HepG2 (cell line): ENCODE results near the gene FIZ1. TPM values are rescaled to one million over a fixed set of nuclear protein-coding genes. Genes with fewer than 3 reads are reported as not detected.
A peak's percentile ranks its signal among the peaks of the same experiment; 100 is the strongest.

Source experiments
- HNF1A ChIP-seq, 2 experiments: sonication (generic) in 1 of 2; formaldehyde crosslinking in 1 of 2; IDR thresholded peaks; 2 replicates each; pipeline versions ENCODE4 v1.4.0 to v1.6.1; 2016 to 2020; ENCODE audit warnings: borderline replicate concordance in 1 of 2, low read depth in 1 of 2, mild to moderate bottlenecking in 1 of 2, missing genetic modification reagents in 1 of 2
- MAX ChIP-seq: IDR thresholded peaks from 2 replicates; pipeline ENCODE4 v1.6.1; 2012; ENCODE audit warnings: inconsistent platforms
- NCOA1 ChIP-seq: sonication (generic); formaldehyde crosslinking; IDR thresholded peaks from 2 replicates; pipeline ENCODE4 v1.9.0; 2021; ENCODE audit warnings: missing genetic modification reagents
- PAF1 ChIP-seq: IDR thresholded peaks from 2 replicates; pipeline ENCODE4 v1.6.1; 2016; ENCODE audit warnings: missing genetic modification reagents, missing compliant biosample characterization
- SIN3A ChIP-seq: IDR thresholded peaks from 2 replicates; pipeline ENCODE4 v1.6.1; 2011; ENCODE audit warnings: low read depth, mild to moderate bottlenecking, control low read depth, low read length, borderline replicate concordance
- SPEN ChIP-seq: sonication (generic); formaldehyde crosslinking; IDR thresholded peaks from 2 replicates; pipeline ENCODE4 v1.5.1; 2020; ENCODE audit warnings: low read depth, mild to moderate bottlenecking, missing genetic modification reagents
- ZBTB2 ChIP-seq: sonication (generic); formaldehyde crosslinking; IDR thresholded peaks from 2 replicates; pipeline ENCODE4 v1.8.0; 2022; ENCODE audit warnings: low read depth, missing genetic modification reagents
- ZKSCAN5 ChIP-seq: sonication (generic); formaldehyde crosslinking; IDR thresholded peaks from 2 replicates; pipeline ENCODE4 v1.5.1; 2020; ENCODE audit warnings: mild to moderate bottlenecking, missing genetic modification reagents
- ZNF331 ChIP-seq: sonication (generic); formaldehyde crosslinking; IDR thresholded peaks from 2 replicates; pipeline ENCODE4 v1.4.0; 2020; ENCODE audit warnings: missing genetic modification reagents
- ZNF792 ChIP-seq: IDR thresholded peaks from 2 replicates; pipeline ENCODE4 v1.6.1; 2016
- polyA plus RNA-seq, 8 experiments: library from polyadenylated mRNA; depleted of rRNA in 3 of 8; stranded (reverse) in 7 of 8; unstranded in 1 of 8; fragments of >200 nt; fragmentation: Illumina TruSeq in 4 of 8; extraction: Trizol in 4 of 8; gene quantifications; 2 replicates each; pipeline versions ENCODE4 v1.2.1 to v1.2.3, GENCODE V29; 2011 to 2016; ENCODE audit warnings: low read depth in 4 of 8, missing spikeins in 1 of 8, mixed read lengths in 1 of 8; ENCODE audit not compliant: insufficient read depth in 1 of 8
- total RNA-seq, 5 experiments: library from RNA; depleted of rRNA; stranded (reverse); fragments of >200 nt; fragmentation: Illumina TruSeq; extraction: Trizol; gene quantifications; 2 replicates each; pipeline ENCODE4 v1.2.3, GENCODE V29; 2016; ENCODE audit warnings: low read depth in 1 of 5
- TF ChIP-seq, protein P1 (sequence below): sonication (generic); formaldehyde crosslinking; IDR thresholded peaks from 2 replicates; pipeline ENCODE4 v1.5.0; 2020; ENCODE audit warnings: mild to moderate bottlenecking, missing genetic modification reagents, borderline replicate concordance
- TF ChIP-seq, protein P2 (sequence below): sonication (generic); formaldehyde crosslinking; IDR thresholded peaks from 2 replicates; pipeline ENCODE4 v1.4.0; 2020; ENCODE audit warnings: missing genetic modification reagents
- TF ChIP-seq, protein P3 (sequence below): sonication (generic); formaldehyde crosslinking; IDR thresholded peaks from 2 replicates; pipeline ENCODE4 v1.4.0; 2020; ENCODE audit warnings: missing genetic modification reagents

Gene FIZ1
- total and polyA plus RNA-seq, 2 of the 13 experiments (the other 11 are each of a cell fraction or from before 2014, with no cell fraction given): 3.6 to 5.9 TPM

DNA sequence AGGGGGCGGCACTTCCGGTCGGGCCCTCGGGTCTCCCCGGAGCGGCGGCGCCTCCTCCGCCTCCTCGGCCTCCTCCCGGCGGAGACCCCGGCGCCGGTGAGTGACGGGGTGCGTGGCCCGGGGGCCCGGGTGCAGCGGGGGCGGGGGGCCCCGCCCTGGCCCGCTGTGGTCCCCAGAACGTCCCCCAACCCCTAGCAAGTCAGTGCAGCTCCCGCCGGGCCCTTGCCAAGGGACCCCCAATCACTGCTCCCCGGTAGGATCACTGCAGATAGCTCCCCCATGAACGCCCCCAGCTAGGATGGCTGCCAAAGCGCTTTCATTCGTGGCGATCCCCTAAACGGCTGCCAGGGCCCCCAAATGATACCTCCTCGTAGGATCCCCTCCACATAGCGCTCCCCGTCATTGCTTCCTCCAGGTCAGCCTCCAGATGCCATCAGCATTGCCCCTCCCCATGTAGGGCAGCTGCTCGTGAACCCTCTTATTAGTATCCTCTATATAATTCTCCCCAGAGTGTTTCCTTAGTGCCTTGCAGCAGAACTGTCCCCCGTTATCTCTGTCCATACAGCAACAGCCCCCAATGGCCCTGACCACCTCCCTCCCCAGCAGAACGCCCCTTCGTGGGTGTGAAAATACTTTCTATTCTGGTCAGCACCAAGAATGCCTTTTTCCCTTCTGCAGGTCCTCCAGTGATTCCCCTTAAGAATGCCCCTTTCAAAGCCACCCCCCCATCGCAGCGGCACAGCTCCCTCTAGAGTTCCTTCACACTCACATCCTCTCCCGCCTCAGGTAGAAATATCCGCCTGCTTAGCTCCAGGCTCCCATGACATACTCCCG is 6.5 kb upstream of the FIZ1 start, which contains the start of gene ZNF865 (continued):
- TF ChIP-seq HNF1A (IDR thresholded peaks at IDR 0.05; ENCODE audit: low read depth) (no peak), HNF1A (CRISPR knock-in tag; IDR thresholded peaks at IDR 0.05; ENCODE audit: borderline replicate concordance) (no peak), PAF1 (no peak), SPEN (peak; percentile 35; the same call in 1 of the 2 replicates), SIN3A (peak; percentile 43; the same call in 1 of the 2 replicates), NCOA1 (CRISPR knock-in tag) (no peak), ZNF792 (no peak), MAX (peak; percentile 56; the same call in 1 of the 2 replicates), ZNF331 (0 out of 2 replicates have a peak, but pooled peaks have one; percentile 22), ZKSCAN5 (CRISPR knock-in tag) (0 out of 2 replicates have a peak, but pooled peaks have one; percentile 52), ZBTB2 (0 out of 2 replicates have a peak, but pooled peaks have one; percentile 14)
- TF ChIP-seq, protein P1, sequence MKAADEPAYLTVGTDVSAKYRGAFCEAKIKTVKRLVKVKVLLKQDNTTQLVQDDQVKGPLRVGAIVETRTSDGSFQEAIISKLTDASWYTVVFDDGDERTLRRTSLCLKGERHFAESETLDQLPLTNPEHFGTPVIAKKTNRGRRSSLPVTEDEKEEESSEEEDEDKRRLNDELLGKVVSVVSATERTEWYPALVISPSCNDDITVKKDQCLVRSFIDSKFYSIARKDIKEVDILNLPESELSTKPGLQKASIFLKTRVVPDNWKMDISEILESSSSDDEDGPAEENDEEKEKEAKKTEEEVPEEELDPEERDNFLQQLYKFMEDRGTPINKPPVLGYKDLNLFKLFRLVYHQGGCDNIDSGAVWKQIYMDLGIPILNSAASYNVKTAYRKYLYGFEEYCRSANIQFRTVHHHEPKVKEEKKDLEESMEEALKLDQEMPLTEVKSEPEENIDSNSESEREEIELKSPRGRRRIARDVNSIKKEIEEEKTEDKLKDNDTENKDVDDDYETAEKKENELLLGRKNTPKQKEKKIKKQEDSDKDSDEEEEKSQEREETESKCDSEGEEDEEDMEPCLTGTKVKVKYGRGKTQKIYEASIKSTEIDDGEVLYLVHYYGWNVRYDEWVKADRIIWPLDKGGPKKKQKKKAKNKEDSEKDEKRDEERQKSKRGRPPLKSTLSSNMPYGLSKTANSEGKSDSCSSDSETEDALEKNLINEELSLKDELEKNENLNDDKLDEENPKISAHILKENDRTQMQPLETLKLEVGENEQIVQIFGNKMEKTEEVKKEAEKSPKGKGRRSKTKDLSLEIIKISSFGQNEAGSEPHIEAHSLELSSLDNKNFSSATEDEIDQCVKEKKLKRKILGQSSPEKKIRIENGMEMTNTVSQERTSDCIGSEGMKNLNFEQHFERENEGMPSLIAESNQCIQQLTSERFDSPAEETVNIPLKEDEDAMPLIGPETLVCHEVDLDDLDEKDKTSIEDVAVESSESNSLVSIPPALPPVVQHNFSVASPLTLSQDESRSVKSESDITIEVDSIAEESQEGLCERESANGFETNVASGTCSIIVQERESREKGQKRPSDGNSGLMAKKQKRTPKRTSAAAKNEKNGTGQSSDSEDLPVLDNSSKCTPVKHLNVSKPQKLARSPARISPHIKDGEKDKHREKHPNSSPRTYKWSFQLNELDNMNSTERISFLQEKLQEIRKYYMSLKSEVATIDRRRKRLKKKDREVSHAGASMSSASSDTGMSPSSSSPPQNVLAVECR (CRISPR knock-in tag): 0 out of 2 replicates have a peak, but pooled peaks have one; percentile 10
- TF ChIP-seq, protein P2, sequence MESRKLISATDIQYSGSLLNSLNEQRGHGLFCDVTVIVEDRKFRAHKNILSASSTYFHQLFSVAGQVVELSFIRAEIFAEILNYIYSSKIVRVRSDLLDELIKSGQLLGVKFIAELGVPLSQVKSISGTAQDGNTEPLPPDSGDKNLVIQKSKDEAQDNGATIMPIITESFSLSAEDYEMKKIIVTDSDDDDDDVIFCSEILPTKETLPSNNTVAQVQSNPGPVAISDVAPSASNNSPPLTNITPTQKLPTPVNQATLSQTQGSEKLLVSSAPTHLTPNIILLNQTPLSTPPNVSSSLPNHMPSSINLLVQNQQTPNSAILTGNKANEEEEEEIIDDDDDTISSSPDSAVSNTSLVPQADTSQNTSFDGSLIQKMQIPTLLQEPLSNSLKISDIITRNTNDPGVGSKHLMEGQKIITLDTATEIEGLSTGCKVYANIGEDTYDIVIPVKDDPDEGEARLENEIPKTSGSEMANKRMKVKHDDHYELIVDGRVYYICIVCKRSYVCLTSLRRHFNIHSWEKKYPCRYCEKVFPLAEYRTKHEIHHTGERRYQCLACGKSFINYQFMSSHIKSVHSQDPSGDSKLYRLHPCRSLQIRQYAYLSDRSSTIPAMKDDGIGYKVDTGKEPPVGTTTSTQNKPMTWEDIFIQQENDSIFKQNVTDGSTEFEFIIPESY: 0 out of 2 replicates have a peak, but pooled peaks have one; percentile 16
- TF ChIP-seq, protein P3, sequence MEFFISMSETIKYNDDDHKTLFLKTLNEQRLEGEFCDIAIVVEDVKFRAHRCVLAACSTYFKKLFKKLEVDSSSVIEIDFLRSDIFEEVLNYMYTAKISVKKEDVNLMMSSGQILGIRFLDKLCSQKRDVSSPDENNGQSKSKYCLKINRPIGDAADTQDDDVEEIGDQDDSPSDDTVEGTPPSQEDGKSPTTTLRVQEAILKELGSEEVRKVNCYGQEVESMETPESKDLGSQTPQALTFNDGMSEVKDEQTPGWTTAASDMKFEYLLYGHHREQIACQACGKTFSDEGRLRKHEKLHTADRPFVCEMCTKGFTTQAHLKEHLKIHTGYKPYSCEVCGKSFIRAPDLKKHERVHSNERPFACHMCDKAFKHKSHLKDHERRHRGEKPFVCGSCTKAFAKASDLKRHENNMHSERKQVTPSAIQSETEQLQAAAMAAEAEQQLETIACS (CRISPR knock-in tag): no peak
